H1 (cell line): ENCODE measurements around the gene ATP4A. TPM values are rescaled to one million over a fixed set of nuclear protein-coding genes. Genes with fewer than 3 reads are reported as not detected.

ENCODE experiments used
- CTCF ChIA-PET: fragments of 300-600 bp; sonication (Branson Sonifier 250); formaldehyde crosslinking; loops from one replicate; lab custom pipeline; 2021; ENCODE audit not compliant: partially characterized antibody; lab: Charles Lee
- POLR2A ChIA-PET: fragments of 300-600 bp; sonication (Branson Sonifier 250); formaldehyde crosslinking; loops from one replicate; lab custom pipeline; 2021; ENCODE audit warnings: inconsistent platforms; ENCODE audit not compliant: partially characterized antibody; lab: Charles Lee
- DNase-seq, 2 experiments: peaks; one replicate each; pipeline versions ENCODE4 v3.0.0 to v3.0.0-alpha.2; 2010 to 2022; ENCODE audit warnings: low spot score in 2 of 2, low read depth in 1 of 2, mixed read lengths in 1 of 2
- FAIRE-seq: peaks from 2 replicates; lab custom pipeline; 2011; peaks lifted over from hg19 to GRCh38; lab: Jason Lieb, UNC
- H2AFZ ChIP-seq: 2 replicates; pipeline ENCODE4 v1.8.1; 2012; ENCODE audit warnings: low read length, inconsistent platforms
- H2AK5ac ChIP-seq: 2 replicates; pipeline ENCODE4 v1.6.1; 2013; ENCODE audit warnings: low read depth, low read length
- H2BK120ac ChIP-seq: replicated peaks from 2 replicates; pipeline ENCODE3; 2013; ENCODE audit warnings: low read depth, low read length, inconsistent platforms
- H2BK12ac ChIP-seq: 2 replicates; pipeline ENCODE4 v1.6.1; 2013; ENCODE audit warnings: low read depth, low read length
- H2BK15ac ChIP-seq: 2 replicates; pipeline ENCODE4 v1.6.1; 2013; ENCODE audit warnings: low read length
- H2BK20ac ChIP-seq: 2 replicates; pipeline ENCODE4 v1.6.1; 2013; ENCODE audit warnings: low read length
- H2BK5ac ChIP-seq: 2 replicates; pipeline ENCODE4 v1.6.1; 2013; ENCODE audit warnings: low read depth, low read length
- H3K14ac ChIP-seq: 2 replicates; pipeline ENCODE4 v1.6.1; 2013; ENCODE audit warnings: inconsistent platforms; ENCODE audit not compliant: insufficient read length
- H3K18ac ChIP-seq: 2 replicates; pipeline ENCODE4 v1.6.1; 2013; ENCODE audit warnings: low read length; ENCODE audit errors: extremely low read depth
- H3K23ac ChIP-seq: 2 replicates; pipeline ENCODE4 v1.6.1; 2013; ENCODE audit warnings: inconsistent platforms; ENCODE audit not compliant: insufficient read length
- H3K23me2 ChIP-seq: 2 replicates; pipeline ENCODE4 v1.6.1; 2013; ENCODE audit warnings: low read depth, low read length
- H3K27ac ChIP-seq: 2 replicates; pipeline ENCODE4 v1.6.1; 2011; ENCODE audit warnings: low read depth, low read length, inconsistent platforms
- H3K27me3 ChIP-seq, 4 experiments: replicated peaks in 1 of 4; 1 replicate in 1 of 4; 2 replicates in 3 of 4; pipeline versions ENCODE4 v1.6.1 to v1.8.1; 2011 to 2013; ENCODE audit warnings: low read length in 3 of 4, mild to moderate bottlenecking in 3 of 4, inconsistent platforms in 2 of 4, mixed read lengths in 2 of 4, moderate library complexity in 1 of 4; ENCODE audit not compliant: control insufficient read depth in 3 of 4, insufficient read depth in 3 of 4; ENCODE audit errors: extremely low read depth in 1 of 4
- H3K36me3 ChIP-seq, 4 experiments: 2 replicates each; pipeline versions ENCODE4 v1.6.1 to v1.8.1; 2011 to 2013; ENCODE audit warnings: mild to moderate bottlenecking in 4 of 4, low read length in 3 of 4, moderate library complexity in 2 of 4, control low read depth in 1 of 4, inconsistent platforms in 1 of 4; ENCODE audit not compliant: insufficient read depth in 4 of 4, control insufficient read depth in 2 of 4
- H3K4ac ChIP-seq: replicated peaks from 2 replicates; pipeline ENCODE3; 2013; ENCODE audit warnings: low read length, low read depth, mixed read lengths, inconsistent platforms; ENCODE audit not compliant: insufficient read length
- H3K4me1 ChIP-seq, 4 experiments: replicated peaks in 1 of 4; 1 replicate in 1 of 4; 2 replicates in 3 of 4; pipeline versions ENCODE4 v1.6.1 to v1.8.1; 2011 to 2013; ENCODE audit warnings: low read length in 3 of 4, inconsistent platforms in 2 of 4, mixed read lengths in 1 of 4; ENCODE audit not compliant: insufficient read depth in 4 of 4, control insufficient read depth in 3 of 4
- H3K4me2 ChIP-seq, 2 experiments: 2 replicates each; pipeline versions ENCODE4 v1.6.1 to v1.8.1; 2011 to 2013; ENCODE audit warnings: low read depth in 2 of 2, low read length in 2 of 2, control low read depth in 1 of 2, inconsistent platforms in 1 of 2, mild to moderate bottlenecking in 1 of 2; ENCODE audit not compliant: insufficient read depth in 1 of 2
- H3K4me3 ChIP-seq, 4 experiments: fragments of 200-600, 300-600 bp in 1 of 4; sonication (generic), shearing (Covaris generic), sonication (Bioruptor Twin) in 1 of 4; 2 replicates each; pipeline versions ENCODE4 v1.5.1 to v1.8.1; 2011 to 2016; ENCODE audit warnings: low read length in 4 of 4, low read depth in 3 of 4, control low read depth in 2 of 4, inconsistent platforms in 2 of 4, mild to moderate bottlenecking in 2 of 4, mixed read lengths in 1 of 4, moderate library complexity in 1 of 4; ENCODE audit not compliant: insufficient read depth in 2 of 4; ENCODE audit errors: extremely low read depth in 1 of 4
- H3K56ac ChIP-seq: replicated peaks from 2 replicates; pipeline ENCODE3; 2013; ENCODE audit warnings: low read depth, mild to moderate bottlenecking, mixed read lengths, low read length, inconsistent platforms; ENCODE audit not compliant: insufficient read length
- H3K79me1 ChIP-seq: 2 replicates; pipeline ENCODE4 v1.6.1; 2013; ENCODE audit warnings: low read depth, low read length, control low read depth
- H3K79me2 ChIP-seq, 2 experiments: 2 replicates each; pipeline versions ENCODE4 v1.6.1 to v1.8.1; 2012 to 2013; ENCODE audit warnings: low read length in 2 of 2, mild to moderate bottlenecking in 2 of 2, inconsistent platforms in 1 of 2; ENCODE audit not compliant: insufficient read depth in 2 of 2, control insufficient read depth in 1 of 2
- H3K9ac ChIP-seq, 4 experiments: replicated peaks in 1 of 4; 1 replicate in 1 of 4; 2 replicates in 3 of 4; pipeline versions ENCODE4 v1.6.1 to v1.8.1; 2011 to 2013; ENCODE audit warnings: low read depth in 3 of 4, low read length in 3 of 4, control low read depth in 2 of 4, mild to moderate bottlenecking in 2 of 4, moderate library complexity in 2 of 4, inconsistent platforms in 1 of 4; ENCODE audit errors: extremely low read depth in 1 of 4
- H3K9me3 ChIP-seq, 2 experiments: 2 replicates each; pipeline versions ENCODE4 v1.6.1 to v1.8.1; 2012 to 2013; ENCODE audit warnings: mild to moderate bottlenecking in 2 of 2, moderate library complexity in 2 of 2, control low read depth in 1 of 2, inconsistent platforms in 1 of 2, low read depth in 1 of 2, low read length in 1 of 2, mixed read lengths in 1 of 2; ENCODE audit not compliant: insufficient read depth in 2 of 2
- H4K20me1 ChIP-seq, 2 experiments: replicated peaks in 1 of 2; 2 replicates each; pipeline versions ENCODE3 to v1.8.1; 2011 to 2013; ENCODE audit warnings: inconsistent platforms in 2 of 2, low read length in 2 of 2, mild to moderate bottlenecking in 1 of 2; ENCODE audit not compliant: insufficient read depth in 2 of 2, control insufficient read depth in 1 of 2
- H4K5ac ChIP-seq: 2 replicates; pipeline ENCODE4 v1.6.1; 2013; ENCODE audit warnings: low read length, low read depth, mixed read lengths, inconsistent platforms; ENCODE audit not compliant: insufficient read length
- H4K8ac ChIP-seq: 2 replicates; pipeline ENCODE4 v1.8.0; 2013; ENCODE audit warnings: mild to moderate bottlenecking, moderate library complexity, low read length, inconsistent platforms; ENCODE audit not compliant: insufficient read depth; ENCODE audit errors: extremely low read depth
- H4K91ac ChIP-seq: replicated peaks from 2 replicates; pipeline ENCODE3; 2013; ENCODE audit warnings: low read length, mixed read lengths, inconsistent platforms; ENCODE audit not compliant: insufficient read length
- CHD1 ChIP-seq: IDR thresholded peaks from 2 replicates; pipeline ENCODE4 v1.6.1; 2012; ENCODE audit warnings: low read depth, low read length, improper control_type of control experiment
- GTF2F1 ChIP-seq: IDR thresholded peaks from 2 replicates; pipeline ENCODE4 v1.6.1; 2012; ENCODE audit warnings: low read depth, low read length, improper control_type of control experiment, borderline replicate concordance
- JUN ChIP-seq: IDR thresholded peaks from 2 replicates; pipeline ENCODE4 v1.6.1; 2011; ENCODE audit warnings: low read depth, mild to moderate bottlenecking, improper control_type of control experiment, low read length
- POU5F1 ChIP-seq: IDR thresholded peaks from 2 replicates; pipeline ENCODE4 v1.6.1; 2011; ENCODE audit warnings: low read depth, mild to moderate bottlenecking, low read length, moderate library complexity
- RFX5 ChIP-seq: IDR thresholded peaks from 2 replicates; pipeline ENCODE4 v1.6.1; 2011; ENCODE audit warnings: low read depth, low read length, improper control_type of control experiment, borderline replicate concordance
- SIX5 ChIP-seq: IDR thresholded peaks from 2 replicates; pipeline ENCODE4 v1.6.1; 2011; ENCODE audit warnings: mild to moderate bottlenecking, low read depth, low read length
- TAF7 ChIP-seq: optimal IDR thresholded peaks from 2 replicates; pipeline ENCODE3; 2011; ENCODE audit warnings: low read depth, mild to moderate bottlenecking, inconsistent platforms, low read length, moderate library complexity, borderline replicate concordance
- TCF12 ChIP-seq: IDR thresholded peaks from 2 replicates; pipeline ENCODE4 v1.6.1; 2011; ENCODE audit warnings: low read depth, mild to moderate bottlenecking, low read length
- WGBS, 2 experiments: shearing (Covaris generic) in 1 of 2; methylation state at CpG; one replicate each; pipeline versions ENCODE4 v1.1.6 to v1.1.7; 2013 to 2015; ENCODE audit warnings: low lambda C conversion rate in 2 of 2, mixed read lengths in 2 of 2, inconsistent platforms in 1 of 2, low coverage in 1 of 2, missing lambda C conversion rate in 1 of 2; ENCODE audit not compliant: insufficient replicate concordance in 2 of 2, insufficient coverage in 1 of 2, insufficient read length in 1 of 2; ENCODE audit errors: extremely low coverage in 1 of 2, missing lambda C conversion rate in 1 of 2; 5-methylcytosine and 5-hydroxymethylcytosine counted together
- polyA plus RNA-seq, 7 experiments: library from polyadenylated mRNA; depleted of rRNA in 3 of 7; stranded (reverse) in 5 of 7; unstranded in 2 of 7; fragments of >200 nt in 5 of 7; fragments of 200-250 nt in 2 of 7; gene quantifications; 1 replicate in 5 of 7; 2 replicates in 1 of 7; 4 replicates in 1 of 7; pipeline versions ENCODE4 v1.2.1 to v1.2.3, GENCODE V29; 2011 to 2013; ENCODE audit warnings: missing spikeins in 2 of 7, mixed read lengths in 2 of 7
- total RNA-seq: library from RNA; stranded (reverse); fragmentation: NEBNext Ultra II Directional; extraction: Animal tissue kit (Norgen Biotek cat#: 25700); gene quantifications from 2 replicates; pipeline ENCODE4 v1.2.1, GENCODE V29; 2021

The ATP4A gene
- total and polyA plus RNA-seq, 2 of the 8 experiments (the other 6 are each of a cell fraction or from before 2014, with no cell fraction given), result 0.50 to 1.2 TPM

DNA sequence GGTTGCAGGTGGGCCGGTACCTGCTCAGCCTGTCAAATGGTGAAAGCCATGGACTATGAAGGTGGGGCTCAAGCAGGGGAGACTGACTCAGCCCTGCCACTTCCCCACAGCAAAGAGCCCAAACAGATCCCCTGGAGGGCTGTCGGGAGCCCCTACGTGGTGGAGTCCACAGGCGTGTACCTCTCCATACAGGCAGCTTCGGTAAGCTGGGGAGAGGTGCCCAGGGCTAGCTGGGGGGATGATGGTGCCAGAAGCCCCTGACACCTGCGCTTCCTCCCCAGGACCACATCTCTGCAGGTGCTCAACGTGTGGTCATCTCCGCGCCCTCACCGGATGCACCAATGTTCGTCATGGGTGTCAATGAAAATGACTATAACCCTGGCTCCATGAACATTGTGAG is 21.2 kb downstream of the ATP4A start:
- H4K91ac ChIP-seq, result no peak overlapping the region
- no peak overlapping the region for H3K23ac ChIP-seq
- H2BK5ac ChIP-seq, result no peak overlapping the region
- H3K36me3 ChIP-seq, result peaks cover 0 to 16% (median 8%) of the 10 kb centered on the region in 4 experiments; a peak in 5 of 8 replicates
- H3K14ac ChIP-seq, result no peak overlapping the region
- no peak overlapping the region for H2BK12ac ChIP-seq
- H3K4me2 ChIP-seq, result no peak overlapping the region
- FAIRE-seq (no peak), DNase-seq (no peak)
- H3K79me2 ChIP-seq, result peaks cover 0 to 29% of the 10 kb centered on the region in 2 experiments; a peak in 2 of 4 replicates
- ChIA-PET POLR2A (interaction anchor here (1.4 to 4.6 kb wide), 2 partner anchors 17 to 33 kb away, joined by 3 to 23 read pairs; no protein-coding TSS in a partner anchor), CTCF (interaction anchor here (0.6 to 1.5 kb wide), 3 partner anchors 32 to 636 kb away, joined by 3 to 6 read pairs (median 3); no protein-coding TSS in a partner anchor)
- H2AFZ ChIP-seq, result no peak overlapping the region
- no peaks in the 10 kb centered on the region for H3K27me3 ChIP-seq
- H3K4me3 ChIP-seq, result no peak overlapping the region
- no peak overlapping the region for H4K5ac ChIP-seq
- TF ChIP-seq TAF7 (no peak), CHD1 (no peak), RFX5 (no peak), GTF2F1 (no peak), POU5F1 (no peak), SIX5 (no peak), JUN (no peak), TCF12 (no peak)
- H2BK15ac ChIP-seq, result no peak overlapping the region
- no peak overlapping the region; the same call in 1 of the 2 replicates for H4K8ac ChIP-seq
- H3K27ac ChIP-seq, result no peak overlapping the region
- no peak overlapping the region for H3K4ac ChIP-seq
- no peak overlapping the region for H3K18ac ChIP-seq
- no peak overlapping the region for H3K56ac ChIP-seq
- H2BK20ac ChIP-seq, result no peak overlapping the region
- no peak overlapping the region for H2AK5ac ChIP-seq
- H3K23me2 ChIP-seq, result peaks cover 10% of the 10 kb centered on the region; the same call in 1 of the 2 replicates
- no peak overlapping the region for H3K9ac ChIP-seq
- 83% methylated on average over 10 of the region's 11 CpGs; no CpG with 5 or more reads in 1 of the 2 experiments for WGBS, 2 experiments
- peaks cover 17% of the 10 kb centered on the region; the same call in 1 of the 2 replicates for H3K79me1 ChIP-seq
- H4K20me1 ChIP-seq, result peaks cover 5 to 17% of the 10 kb centered on the region in 2 experiments
- H3K9me3 ChIP-seq, result no peaks in the 10 kb centered on the region
- peaks cover 0 to 14% (median 2%) of the 10 kb centered on the region in 4 experiments; a peak in 3 of 7 replicates for H3K4me1 ChIP-seq
- no peak overlapping the region for H2BK120ac ChIP-seq
